HEK293 (cell line): ENCODE measurements around the gene FILIP1L.

ENCODE experiments used
- CTCF ChIA-PET: fragments of 350-600 bp; formaldehyde crosslinking; extraction: SDS; loops from one replicate; lab custom pipeline; 2021; ENCODE audit warnings: antibody characterized with exemption; lab: Yijun Ruan, JAX
- POLR2A ChIA-PET: fragments of 300-600 bp; formaldehyde crosslinking; extraction: SDS; loops from one replicate; lab custom pipeline; 2020; ENCODE audit warnings: antibody characterized with exemption, inconsistent platforms; lab: Yijun Ruan, JAX
- H3K27ac ChIP-seq: fragments of 200-500 bp; sonication (Bioruptor generic); 2 replicates; pipeline ENCODE4 v1.5.1; 2014; ENCODE audit warnings: low read depth, low read length, control low read depth, inconsistent platforms; ENCODE audit errors: extremely low read depth
- H3K36me3 ChIP-seq, 2 experiments: fragments of 200-500 bp in 1 of 2; sonication (Bioruptor generic) in 1 of 2; 1 replicate in 1 of 2; 2 replicates in 1 of 2; pipeline ENCODE4 v1.5.1; 2014 to 2017; ENCODE audit warnings: inconsistent platforms in 2 of 2, low read length in 2 of 2; ENCODE audit not compliant: control insufficient read depth in 2 of 2, insufficient read depth in 1 of 2
- H3K4me1 ChIP-seq: fragments of 200-500 bp; sonication (Bioruptor generic); 2 replicates; pipeline ENCODE4 v1.5.1; 2014; ENCODE audit warnings: mild to moderate bottlenecking, low read length, inconsistent platforms; ENCODE audit not compliant: control insufficient read depth, insufficient read depth
- H3K4me3 ChIP-seq: 2 replicates; pipeline ENCODE4 v1.5.1; 2011; ENCODE audit warnings: low read depth, mild to moderate bottlenecking, control low read depth, low read length, moderate library complexity
- H3K9me3 ChIP-seq: fragments of 200-500 bp; sonication (Bioruptor generic); 2 replicates; pipeline ENCODE4 v1.5.1; 2014; ENCODE audit warnings: low read depth, low read length, inconsistent platforms; ENCODE audit not compliant: control insufficient read depth, insufficient read depth
- BCL11A ChIP-seq: fragments of 450-650 bp; formaldehyde crosslinking; IDR thresholded peaks from 2 replicates; pipeline ENCODE4 v1.5.1; 2016; ENCODE audit warnings: low read depth, missing biosample characterization, missing genetic modification characterization
- HIC1 ChIP-seq: fragments of 450-650 bp; formaldehyde crosslinking; IDR thresholded peaks from 2 replicates; pipeline ENCODE4 v1.5.1; 2016; ENCODE audit warnings: missing biosample characterization, missing genetic modification characterization
- KLF1 ChIP-seq: fragments of 450-650 bp; formaldehyde crosslinking; IDR thresholded peaks from 2 replicates; pipeline ENCODE4 v1.5.1; 2016; ENCODE audit warnings: missing biosample characterization, missing genetic modification characterization
- SP2 ChIP-seq: fragments of 450-650 bp; formaldehyde crosslinking; IDR thresholded peaks from 2 replicates; pipeline ENCODE4 v1.5.1; 2016; ENCODE audit warnings: missing biosample characterization, missing genetic modification characterization
- ZBTB11 ChIP-seq: fragments of 450-650 bp; formaldehyde crosslinking; conservative IDR thresholded peaks from 2 replicates; pipeline ENCODE4 v1.5.1; 2016; ENCODE audit warnings: low read depth, missing biosample characterization, missing genetic modification characterization
- ZNF133 ChIP-seq: fragments of 450-650 bp; formaldehyde crosslinking; IDR thresholded peaks from 2 replicates; pipeline ENCODE4 v1.5.1; 2016; ENCODE audit warnings: missing biosample characterization, missing genetic modification characterization
- ZNF221 ChIP-seq: fragments of 450-650 bp; formaldehyde crosslinking; IDR thresholded peaks from 2 replicates; pipeline ENCODE4 v1.5.1; 2017; ENCODE audit warnings: missing biosample characterization, missing genetic modification characterization, borderline replicate concordance
- ZNF239 ChIP-seq: fragments of 450-650 bp; formaldehyde crosslinking; IDR thresholded peaks from 2 replicates; pipeline ENCODE4 v1.5.1; 2016; ENCODE audit warnings: missing biosample characterization, missing genetic modification characterization
- ZNF354C ChIP-seq: fragments of 450-650 bp; formaldehyde crosslinking; IDR thresholded peaks from 2 replicates; pipeline ENCODE4 v1.5.1; 2016; ENCODE audit warnings: missing biosample characterization, missing genetic modification characterization, low read depth, borderline replicate concordance
- ZNF37A ChIP-seq: fragments of 450-650 bp; IDR thresholded peaks from 2 replicates; pipeline ENCODE4 v1.5.1; 2018; ENCODE audit warnings: missing biosample characterization, missing genetic modification characterization
- ZNF391 ChIP-seq: fragments of 450-650 bp; formaldehyde crosslinking; IDR thresholded peaks from 2 replicates; pipeline ENCODE4 v1.5.1; 2016; ENCODE audit warnings: low read depth, missing biosample characterization, missing genetic modification characterization, borderline replicate concordance
- ZNF473 ChIP-seq: fragments of 450-650 bp; formaldehyde crosslinking; IDR thresholded peaks from 2 replicates; pipeline ENCODE4 v1.5.1; 2017; ENCODE audit warnings: missing biosample characterization, missing genetic modification characterization
- ZNF530 ChIP-seq: fragments of 450-650 bp; formaldehyde crosslinking; IDR thresholded peaks from 2 replicates; pipeline ENCODE4 v1.5.1; 2016; ENCODE audit warnings: low read depth, missing biosample characterization, missing genetic modification characterization
- ZNF658 ChIP-seq: fragments of 450-650 bp; formaldehyde crosslinking; IDR thresholded peaks from 2 replicates; pipeline ENCODE4; 2016; ENCODE audit warnings: missing biosample characterization, missing genetic modification characterization
- ZNF664 ChIP-seq: fragments of 450-650 bp; formaldehyde crosslinking; IDR thresholded peaks from 2 replicates; pipeline ENCODE4 v1.5.1; 2016; ENCODE audit warnings: missing biosample characterization, missing genetic modification characterization
- ZNF677 ChIP-seq: fragments of 450-650 bp; IDR thresholded peaks from 2 replicates; pipeline ENCODE4 v1.5.0; 2018; ENCODE audit warnings: missing biosample characterization, mild to moderate bottlenecking, missing genetic modification characterization, moderate library complexity
- ZNF830 ChIP-seq: fragments of 450-650 bp; IDR thresholded peaks from 2 replicates; pipeline ENCODE4 v1.5.0; 2018; ENCODE audit warnings: missing biosample characterization, missing genetic modification characterization, low read depth, mild to moderate bottlenecking, moderate library complexity
- ZSCAN23 ChIP-seq: fragments of 450-650 bp; formaldehyde crosslinking; IDR thresholded peaks from 2 replicates; pipeline ENCODE4 v1.5.1; 2016; ENCODE audit warnings: missing biosample characterization, missing genetic modification characterization
- TF ChIP-seq, protein P1 (sequence below): fragments of 450-650 bp; formaldehyde crosslinking; IDR thresholded peaks from 2 replicates; pipeline ENCODE4 v1.5.1; 2017; ENCODE audit warnings: missing biosample characterization, missing genetic modification characterization
- TF ChIP-seq, protein P2 (sequence below): fragments of 450-650 bp; formaldehyde crosslinking; IDR thresholded peaks from 2 replicates; pipeline ENCODE4 v1.5.1; 2016; ENCODE audit warnings: missing biosample characterization, missing genetic modification characterization

The FILIP1L gene

DNA sequence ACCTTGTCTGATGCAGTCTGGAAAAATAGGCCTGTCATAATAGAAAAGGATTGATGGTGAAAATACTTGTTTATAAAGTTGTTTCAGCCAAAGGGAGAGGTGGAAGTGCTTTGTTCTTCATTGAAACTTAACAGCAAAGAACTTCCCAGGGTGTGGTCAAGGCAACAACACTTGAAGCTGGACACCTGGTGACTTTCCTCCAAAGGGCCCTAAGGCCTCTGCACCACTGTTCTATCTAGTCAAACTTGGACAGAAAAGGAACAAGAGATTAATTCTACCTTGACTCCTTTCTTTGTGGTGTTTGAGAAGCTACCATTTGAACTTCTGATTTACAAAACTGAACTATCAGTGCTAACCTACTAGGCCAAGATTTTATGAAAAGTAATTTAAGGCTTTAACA, 194.6 kb downstream of the FILIP1L start (continued):
- no peak for TF ChIP-seq ZBTB11
- TF ChIP-seq ZNF473 = no peak

DNA sequence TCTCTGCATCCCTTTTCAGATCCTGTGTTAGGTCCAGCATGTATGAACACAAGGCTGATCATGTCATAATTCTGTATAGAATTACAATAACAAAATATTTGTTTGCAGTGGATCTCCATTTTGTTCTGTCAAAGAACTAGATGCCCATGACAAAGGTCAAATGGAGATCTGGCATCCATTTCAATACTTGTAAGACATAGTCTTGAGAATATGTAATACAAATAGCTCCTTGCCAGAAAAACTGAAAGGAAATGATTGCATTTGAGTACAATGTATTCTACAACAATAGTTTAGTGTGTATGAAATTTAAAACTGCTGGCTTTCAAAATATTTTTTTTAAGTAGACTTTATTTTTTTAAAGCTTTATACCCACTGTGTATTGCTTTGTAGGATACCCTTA, 195.6 kb downstream of the FILIP1L start:
- ChIA-PET POLR2A (no interaction called here), CTCF (interaction anchor here (0.5 to 0.6 kb wide), 2 partner anchors 24 to 25 kb away, joined by 3 to 4 read pairs; no protein-coding TSS in a partner anchor)
- no peaks in the 10 kb centered on the region for H3K9me3 ChIP-seq
- H3K36me3 ChIP-seq = no peaks in the 10 kb centered on the region
- no peak overlapping the region for H3K4me3 ChIP-seq
- TF ChIP-seq ZNF530 (tag by site-specific recombination) (no peak), ZSCAN23 (tag by site-specific recombination) (no peak), BCL11A (tag by site-specific recombination) (no peak), ZNF133 (tag by site-specific recombination) (no peak), ZNF677 (no peak), ZNF239 (no peak), ZNF391 (tag by site-specific recombination) (no peak), ZNF37A (tag by site-specific recombination) (no peak), ZNF664 (no peak), ZNF658 (tag by site-specific recombination) (no peak), SP2 (no peak), HIC1 (no peak), KLF1 (tag by site-specific recombination) (no peak), ZNF221 (no peak), ZNF830 (tag by site-specific recombination) (no peak), ZNF354C (no peak)
- TF ChIP-seq, protein P1, sequence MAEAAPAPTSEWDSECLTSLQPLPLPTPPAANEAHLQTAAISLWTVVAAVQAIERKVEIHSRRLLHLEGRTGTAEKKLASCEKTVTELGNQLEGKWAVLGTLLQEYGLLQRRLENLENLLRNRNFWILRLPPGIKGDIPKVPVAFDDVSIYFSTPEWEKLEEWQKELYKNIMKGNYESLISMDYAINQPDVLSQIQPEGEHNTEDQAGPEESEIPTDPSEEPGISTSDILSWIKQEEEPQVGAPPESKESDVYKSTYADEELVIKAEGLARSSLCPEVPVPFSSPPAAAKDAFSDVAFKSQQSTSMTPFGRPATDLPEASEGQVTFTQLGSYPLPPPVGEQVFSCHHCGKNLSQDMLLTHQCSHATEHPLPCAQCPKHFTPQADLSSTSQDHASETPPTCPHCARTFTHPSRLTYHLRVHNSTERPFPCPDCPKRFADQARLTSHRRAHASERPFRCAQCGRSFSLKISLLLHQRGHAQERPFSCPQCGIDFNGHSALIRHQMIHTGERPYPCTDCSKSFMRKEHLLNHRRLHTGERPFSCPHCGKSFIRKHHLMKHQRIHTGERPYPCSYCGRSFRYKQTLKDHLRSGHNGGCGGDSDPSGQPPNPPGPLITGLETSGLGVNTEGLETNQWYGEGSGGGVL (tag by site-specific recombination) = no peak
- TF ChIP-seq, protein P2, sequence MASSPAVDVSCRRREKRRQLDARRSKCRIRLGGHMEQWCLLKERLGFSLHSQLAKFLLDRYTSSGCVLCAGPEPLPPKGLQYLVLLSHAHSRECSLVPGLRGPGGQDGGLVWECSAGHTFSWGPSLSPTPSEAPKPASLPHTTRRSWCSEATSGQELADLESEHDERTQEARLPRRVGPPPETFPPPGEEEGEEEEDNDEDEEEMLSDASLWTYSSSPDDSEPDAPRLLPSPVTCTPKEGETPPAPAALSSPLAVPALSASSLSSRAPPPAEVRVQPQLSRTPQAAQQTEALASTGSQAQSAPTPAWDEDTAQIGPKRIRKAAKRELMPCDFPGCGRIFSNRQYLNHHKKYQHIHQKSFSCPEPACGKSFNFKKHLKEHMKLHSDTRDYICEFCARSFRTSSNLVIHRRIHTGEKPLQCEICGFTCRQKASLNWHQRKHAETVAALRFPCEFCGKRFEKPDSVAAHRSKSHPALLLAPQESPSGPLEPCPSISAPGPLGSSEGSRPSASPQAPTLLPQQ (tag by site-specific recombination) = no peak
- peaks cover 3% of the 10 kb centered on the region; the same call in 1 of the 2 replicates for H3K4me1 ChIP-seq
- no peak overlapping the region for H3K27ac ChIP-seq
